Activated effector memory CD4-positive, alpha-beta T cell treated with Interleukin-2 at 50 U/mL for 16 hours (primary cell): Measurements from ENCODE around the gene AXDND1.

Experiments used
- DNase-seq: peaks from one replicate; pipeline ENCODE4 v3.0.0-alpha.2; 2020

AXDND1 gene

GRCh38 chr1:179583771-179584320 lies 218.1 kb downstream of the AXDND1 start:
- DNase-seq, result no peak

- no peak for DNase-seq
Measured at GRCh38 chr1:179586107-179586823, 220.5 kb downstream of the AXDND1 start.

GRCh38 chr1:179587336-179587735 lies 221.6 kb downstream of the AXDND1 start:
- no peak for DNase-seq

- DNase-seq, result no peak
Measured at GRCh38 chr1:179588425-179589024, 222.8 kb downstream of the AXDND1 start.

- no peak for DNase-seq
Measured at GRCh38 chr1:179589509-179589908, 223.7 kb downstream of the AXDND1 start.

- DNase-seq, result no peak
Measured at GRCh38 chr1:179590671-179591070, 224.9 kb downstream of the AXDND1 start.

GRCh38 chr1:179591253-179591591 lies 225.5 kb downstream of the AXDND1 start:
- no peak for DNase-seq

- DNase-seq, result no peak
Measured at GRCh38 chr1:179591592-179592580, 226.1 kb downstream of the AXDND1 start, which contains the start of gene TDRD5. Gene TDRD5, plus strand, starts transcription at chr1:179591832. Its CDS starts 784 bp downstream, at chr1:179592616.

- no peak for DNase-seq
Measured at GRCh38 chr1:179598631-179599030, 232.9 kb downstream of the AXDND1 start.

DNA sequence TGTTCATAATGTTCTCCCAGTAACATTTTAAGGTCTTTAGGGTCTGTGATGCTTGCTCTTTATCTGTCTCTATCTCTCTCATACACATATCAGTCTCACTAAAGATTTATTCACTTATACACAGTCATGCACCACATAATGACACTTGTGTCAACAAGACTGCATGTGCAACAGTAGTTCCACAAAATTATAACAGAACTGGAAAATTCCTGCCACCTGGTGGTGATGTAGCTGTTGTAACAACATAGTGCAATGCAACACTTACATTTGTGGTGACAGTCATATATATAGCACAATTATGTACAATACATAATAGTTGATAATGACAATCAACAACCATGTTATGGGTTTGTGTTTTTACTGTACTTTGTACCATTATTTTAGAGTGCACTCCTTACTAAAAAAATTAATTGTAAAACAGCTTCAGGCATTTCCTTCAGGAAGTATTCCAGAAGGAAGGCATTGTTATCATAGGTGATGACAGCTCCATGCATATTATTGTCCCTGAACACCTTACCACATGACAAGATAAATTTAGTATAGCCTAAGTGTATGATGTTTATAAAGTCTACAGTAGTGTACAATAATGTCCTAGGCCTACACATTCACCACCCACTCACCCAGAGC lies 234.0 kb downstream of the AXDND1 start:
- DNase-seq, result no peak

GRCh38 chr1:179601093-179601492 lies 235.3 kb downstream of the AXDND1 start:
- DNase-seq, result no peak
